ENCODE data around the gene ULK2. TPM values are rescaled to one million over a fixed set of nuclear protein-coding genes. Genes with fewer than 3 reads are reported as not detected.
A peak's percentile ranks its signal among the peaks of the same experiment; 100 is the strongest.

The ULK2 gene
- 10 to 100 TPM; 16.2 to 43.0 (median 26.2) TPM for total RNA-seq

DNA sequence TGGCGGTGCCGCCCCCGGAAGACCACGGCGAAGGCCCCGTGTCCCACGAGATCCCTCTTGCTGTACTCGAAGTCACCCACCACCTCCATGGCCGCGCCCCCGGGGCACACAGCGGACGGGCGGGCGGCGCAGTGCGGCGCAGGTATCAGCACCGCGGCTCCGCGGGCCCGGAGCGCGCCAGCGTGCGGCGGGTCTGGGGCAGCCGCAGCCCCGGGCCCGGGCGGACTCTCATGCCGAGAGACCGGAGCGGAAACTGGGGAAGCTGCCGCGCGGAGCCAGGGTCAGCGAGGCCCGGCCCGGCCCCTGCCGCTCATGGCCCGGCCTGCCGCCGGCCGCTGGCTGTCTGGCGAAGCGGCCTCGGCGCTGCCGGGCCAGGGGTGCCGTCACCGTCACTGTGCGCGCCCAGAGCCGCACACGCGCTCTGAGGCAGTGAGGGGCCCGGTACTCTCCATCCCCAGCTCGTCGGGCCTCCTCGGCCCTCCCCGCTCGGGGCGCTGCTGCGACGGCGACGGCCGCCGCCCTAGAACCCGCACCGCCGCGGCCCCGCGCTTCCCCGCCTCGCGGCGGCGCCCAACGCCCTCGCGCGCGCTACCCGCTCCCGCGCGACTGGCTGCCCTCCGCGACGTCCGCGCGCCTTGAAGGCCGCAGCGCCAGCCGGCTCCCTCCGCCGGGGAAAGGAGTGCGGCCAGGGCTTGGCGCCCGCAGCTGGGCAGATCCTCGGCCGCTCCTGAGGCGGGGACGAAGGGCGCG lies at the start of gene ULK2:
TSS of gene ULK2 (minus strand) at position 608 of the 750 bp plus-strand sequence. CDS start at position 89, 519 bp downstream.
- DNase-seq = peak; percentile 54 to 94
- TF ChIP-seq, protein P1, sequence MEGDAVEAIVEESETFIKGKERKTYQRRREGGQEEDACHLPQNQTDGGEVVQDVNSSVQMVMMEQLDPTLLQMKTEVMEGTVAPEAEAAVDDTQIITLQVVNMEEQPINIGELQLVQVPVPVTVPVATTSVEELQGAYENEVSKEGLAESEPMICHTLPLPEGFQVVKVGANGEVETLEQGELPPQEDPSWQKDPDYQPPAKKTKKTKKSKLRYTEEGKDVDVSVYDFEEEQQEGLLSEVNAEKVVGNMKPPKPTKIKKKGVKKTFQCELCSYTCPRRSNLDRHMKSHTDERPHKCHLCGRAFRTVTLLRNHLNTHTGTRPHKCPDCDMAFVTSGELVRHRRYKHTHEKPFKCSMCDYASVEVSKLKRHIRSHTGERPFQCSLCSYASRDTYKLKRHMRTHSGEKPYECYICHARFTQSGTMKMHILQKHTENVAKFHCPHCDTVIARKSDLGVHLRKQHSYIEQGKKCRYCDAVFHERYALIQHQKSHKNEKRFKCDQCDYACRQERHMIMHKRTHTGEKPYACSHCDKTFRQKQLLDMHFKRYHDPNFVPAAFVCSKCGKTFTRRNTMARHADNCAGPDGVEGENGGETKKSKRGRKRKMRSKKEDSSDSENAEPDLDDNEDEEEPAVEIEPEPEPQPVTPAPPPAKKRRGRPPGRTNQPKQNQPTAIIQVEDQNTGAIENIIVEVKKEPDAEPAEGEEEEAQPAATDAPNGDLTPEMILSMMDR (IDR thresholded peaks at IDR 0.05) = peak in 5 of 6 experiments; percentile 30 to 67 (median 55)
- TF ChIP-seq EP300 (IDR thresholded peaks at IDR 0.05) (no peak), POLR2AphosphoS5 (IDR thresholded peaks at IDR 0.05) (peak; percentile 62 to 88), POLR2A (IDR thresholded peaks at IDR 0.05) (peak in 3 of 4 donors; percentile 51 to 87 (median 74))
- H3K27me3 ChIP-seq = no peaks in the 10 kb centered on the region
- WGBS, 2 donors = 0 to 8% methylated on average over 8 to 20 of the region's 111 CpGs
- no peaks in the 10 kb centered on the region for H3K9me3 ChIP-seq
- H3K36me3 ChIP-seq = peaks cover 0 to 2% (median 0%) of the 10 kb centered on the region in 4 donors
- H3K4me3 ChIP-seq = peak within 1 kb of the TSS; percentile 67 to 91 (median 73)
- ATAC-seq (ENCODE audit: low FRiP score in 2 of 2) = peak; percentile 50 to 92
- H3K4me1 ChIP-seq = peaks cover 0 to 16% (median 5%) of the 10 kb centered on the region in 4 donors
- H3K27ac ChIP-seq = peak within 1 kb of the TSS; percentile 81 to 91 (median 86)

DNA sequence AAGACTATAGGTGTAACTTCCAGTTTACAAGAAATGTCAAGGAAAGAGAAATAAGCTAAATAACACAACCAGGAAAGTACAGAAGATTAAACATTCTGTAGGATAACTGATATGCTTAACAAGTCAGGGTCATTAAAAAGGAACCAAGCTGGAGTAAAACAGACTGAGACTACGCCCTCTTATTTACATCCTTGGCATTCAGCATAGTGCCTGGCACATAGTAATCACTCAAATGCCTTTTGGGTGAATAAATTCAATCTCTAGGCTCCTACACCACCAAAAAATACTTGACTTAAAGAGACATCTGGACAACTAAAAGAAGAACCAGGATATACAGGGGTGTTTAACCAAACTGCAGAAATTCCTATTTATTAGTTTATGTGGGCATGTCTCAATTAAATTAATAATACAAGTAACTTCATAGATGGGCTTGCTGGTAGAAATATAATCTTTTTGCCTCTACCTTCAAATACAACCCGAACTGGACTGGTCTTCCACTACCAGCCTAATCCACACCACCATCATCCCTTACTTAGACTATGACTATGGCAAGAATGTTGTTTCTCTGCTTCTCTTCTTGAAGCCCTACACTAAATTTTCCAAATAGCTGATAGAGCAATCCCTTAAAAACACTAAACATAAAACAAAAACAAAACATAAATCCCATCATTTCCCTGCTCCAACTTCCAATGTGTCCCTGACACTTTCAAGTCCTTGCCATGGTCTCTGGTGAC lies 47.7 kb upstream of the ULK2 start:
- TF ChIP-seq POLR2A (IDR thresholded peaks at IDR 0.05) (no peak), EP300 (IDR thresholded peaks at IDR 0.05) (no peak), POLR2AphosphoS5 (IDR thresholded peaks at IDR 0.05) (no peak)
- TF ChIP-seq, protein P1 (IDR thresholded peaks at IDR 0.05) = no peak
- no peak for ATAC-seq (ENCODE audit: low FRiP score in 2 of 2)
- Histone ChIP-seq H3K9me3 (no peaks in the 10 kb centered on the region), H3K4me1 (no peaks in the 10 kb centered on the region), H3K36me3 (peaks cover 30 to 93% (median 59%) of the 10 kb centered on the region in 4 donors), H3K27ac (no peak overlapping the region), H3K4me3 (no peak overlapping the region), H3K27me3 (no peaks in the 10 kb centered on the region)
- no peak for DNase-seq
- WGBS, 2 donors = 97 to 98% methylated on average over 2 of the region's 2 CpGs

DNA sequence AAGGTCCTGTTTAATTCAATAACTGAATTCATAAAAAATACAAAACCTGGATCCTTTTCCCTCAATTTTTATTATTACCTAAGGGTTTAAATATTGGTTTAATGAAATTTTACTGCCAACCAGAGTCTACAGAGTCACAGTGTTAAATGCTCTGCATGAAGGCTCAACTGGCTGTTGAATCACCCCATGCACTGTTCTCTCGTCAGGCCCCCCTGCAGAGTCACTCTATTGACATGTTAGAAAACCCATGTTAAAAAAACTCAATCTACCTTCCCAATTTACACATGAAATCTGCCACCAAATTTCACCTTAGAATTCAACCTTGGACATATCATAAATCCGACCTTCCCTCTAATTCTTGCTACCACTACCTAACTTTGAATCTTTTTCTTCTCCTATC lies 43.3 kb upstream of the ULK2 start:
- no peaks in the 10 kb centered on the region for H3K9me3 ChIP-seq
- peaks cover 26 to 92% (median 60%) of the 10 kb centered on the region in 4 donors for H3K36me3 ChIP-seq
- TF ChIP-seq, protein P1 (IDR thresholded peaks at IDR 0.05) = no peak
- TF ChIP-seq POLR2AphosphoS5 (IDR thresholded peaks at IDR 0.05) (no peak), POLR2A (IDR thresholded peaks at IDR 0.05) (no peak), EP300 (IDR thresholded peaks at IDR 0.05) (no peak)
- no peaks in the 10 kb centered on the region for H3K4me1 ChIP-seq
- no peaks in the 10 kb centered on the region for H3K27me3 ChIP-seq
- no peak overlapping the region for H3K4me3 ChIP-seq
- ATAC-seq (ENCODE audit: low FRiP score in 2 of 2) = no peak
- H3K27ac ChIP-seq = no peak overlapping the region
- DNase-seq = no peak
- 96 to 98% methylated on average over 2 of the region's 2 CpGs for WGBS, 2 donors

DNA sequence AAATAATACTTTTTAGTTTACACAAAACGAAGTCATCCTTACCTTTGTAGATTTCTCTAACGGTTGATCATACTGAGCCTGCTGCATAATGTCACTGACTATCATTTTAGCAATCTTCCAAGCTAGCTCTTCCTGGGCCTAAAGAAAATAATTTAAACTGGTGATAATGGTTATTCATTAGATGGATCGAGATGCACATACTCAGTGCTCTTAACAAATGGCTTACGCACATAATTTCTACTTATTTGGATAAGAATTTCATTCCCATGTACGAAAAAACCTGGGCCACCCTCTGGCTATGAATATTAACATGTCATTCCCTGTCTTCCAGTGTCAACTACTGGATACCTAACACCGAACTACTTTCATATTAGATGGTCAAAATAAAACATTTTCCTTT lies 41.4 kb upstream of the ULK2 start:
- Histone ChIP-seq H3K36me3 (peaks cover 22 to 95% (median 60%) of the 10 kb centered on the region in 4 donors), H3K27ac (no peak overlapping the region), H3K27me3 (no peaks in the 10 kb centered on the region), H3K4me1 (peaks cover 0 to 5% (median 0%) of the 10 kb centered on the region in 4 donors), H3K4me3 (no peak overlapping the region), H3K9me3 (no peaks in the 10 kb centered on the region)
- no peak for DNase-seq
- WGBS, 2 donors = 92 to 95% methylated on average over 6 of the region's 6 CpGs
- ATAC-seq (ENCODE audit: low FRiP score in 2 of 2) = no peak
- TF ChIP-seq POLR2A (IDR thresholded peaks at IDR 0.05) = no peak
- TF ChIP-seq, protein P1 (IDR thresholded peaks at IDR 0.05) = no peak
- TF ChIP-seq POLR2AphosphoS5 (IDR thresholded peaks at IDR 0.05) = no peak
- no peak for TF ChIP-seq EP300 (IDR thresholded peaks at IDR 0.05)
